HL-60 (cell line): ENCODE measurements around the gene FGF12.

Experiments used
- DNase-seq, 2 experiments: peaks; one replicate each; pipeline ENCODE4 v3.0.0-alpha.2; 2010 to 2020; ENCODE audit warnings: low read depth in 1 of 2, low spot score in 1 of 2
- H3K27ac ChIP-seq: fragments of 250-450 bp; sonication (Bioruptor Pico); replicated peaks from 2 replicates; pipeline ENCODE4 v1.5.1; 2020; ENCODE audit warnings: mild to moderate bottlenecking, moderate library complexity
- H3K27me3 ChIP-seq: fragments of 250-450 bp; sonication (Bioruptor Pico); 2 replicates; pipeline ENCODE4 v1.5.1; 2021; ENCODE audit warnings: mild to moderate bottlenecking, moderate library complexity; ENCODE audit not compliant: insufficient read depth, poor library complexity, severe bottlenecking
- H3K4me3 ChIP-seq: replicated peaks from 2 replicates; pipeline ENCODE4 v1.5.1; 2011; ENCODE audit warnings: mild to moderate bottlenecking, control low read depth, low read length; ENCODE audit not compliant: insufficient read depth
- CTCF ChIP-seq: IDR thresholded peaks from one replicate; pipeline ENCODE4 v1.5.1; 2011; ENCODE audit warnings: low read length, control low read depth, inconsistent platforms; ENCODE audit not compliant: insufficient read depth
- GABPA ChIP-seq: IDR thresholded peaks from 2 replicates; pipeline ENCODE4 v1.6.1; 2012; ENCODE audit warnings: low read depth
- POLR2AphosphoS5 ChIP-seq: IDR thresholded peaks from 2 replicates; pipeline ENCODE4 v1.6.1; 2012; ENCODE audit warnings: low read depth
- REST ChIP-seq: IDR thresholded peaks from 2 replicates; pipeline ENCODE4 v1.6.1; 2012; ENCODE audit warnings: low read depth; ENCODE audit not compliant: insufficient replicate concordance
- SPI1 ChIP-seq: IDR thresholded peaks from 2 replicates; pipeline ENCODE4 v1.6.1; 2012; ENCODE audit warnings: low read depth, mild to moderate bottlenecking, borderline replicate concordance

Gene FGF12

GRCh38 chr3:192155194-192155593 lies 572.1 kb downstream of the FGF12 start:
- DNase-seq = no peak
- TF ChIP-seq GABPA = no peak
- TF ChIP-seq POLR2AphosphoS5 = no peak
- TF ChIP-seq SPI1 = no peak
- no peak for TF ChIP-seq CTCF
- Histone ChIP-seq H3K27me3 (no peaks in the 10 kb centered on the region), H3K4me3 (no peak overlapping the region), H3K27ac (no peak overlapping the region)

- Histone ChIP-seq H3K4me3 (no peak overlapping the region), H3K27me3 (no peaks in the 10 kb centered on the region), H3K27ac (no peak overlapping the region)
- TF ChIP-seq REST = no peak
- no peak for TF ChIP-seq POLR2AphosphoS5
- no peak for TF ChIP-seq GABPA
- no peak for TF ChIP-seq CTCF
- TF ChIP-seq SPI1 = no peak
- DNase-seq = no peak
Measured at GRCh38 chr3:192133271-192133670, 594.1 kb downstream of the FGF12 start.

GRCh38 chr3:192130534-192131132 lies 596.7 kb downstream of the FGF12 start:
- DNase-seq = peak; percentile 15 to 33
- TF ChIP-seq SPI1 (no peak), CTCF (peak; percentile 58)
- H3K27me3 ChIP-seq = no peaks in the 10 kb centered on the region
- no peak overlapping the region for H3K27ac ChIP-seq
- no peak overlapping the region for H3K4me3 ChIP-seq

- H3K27ac ChIP-seq = no peak overlapping the region
- TF ChIP-seq POLR2AphosphoS5 (no peak), REST (no peak), SPI1 (no peak), GABPA (no peak), CTCF (no peak)
- DNase-seq = no peak
- no peak overlapping the region for H3K4me3 ChIP-seq
- H3K27me3 ChIP-seq = no peaks in the 10 kb centered on the region
Measured at GRCh38 chr3:192129586-192129985, 597.8 kb downstream of the FGF12 start.
